SK-N-MC (cell line): ENCODE measurements around the gene PLVAP.

Experiments used
- EZH2 ChIP-seq: fragments of 200-600 bp; sonication (generic); IDR thresholded peaks from one replicate; pipeline ENCODE4 v1.6.1; 2017; ENCODE audit warnings: antibody characterized with exemption
- FOXP2 ChIP-seq: optimal IDR thresholded peaks from 2 replicates; pipeline ENCODE3; 2011; ENCODE audit warnings: mild to moderate bottlenecking, moderate library complexity; ENCODE audit not compliant: insufficient read depth; ENCODE audit errors: extremely low read length, control extremely low read depth
- POLR2AphosphoS5 ChIP-seq: IDR thresholded peaks from 2 replicates; pipeline ENCODE4 v1.6.1; 2012; ENCODE audit warnings: mild to moderate bottlenecking, low read depth, low read length, borderline replicate concordance

GRCh38 chr19:17306285-17306714 is 70.8 kb downstream of the PLVAP start:
- no peak for TF ChIP-seq EZH2
- TF ChIP-seq POLR2AphosphoS5 = no peak
- TF ChIP-seq FOXP2 = no peak
